CD4-positive, alpha-beta T cell treated with Interferon alpha-2 for 1 hour (primary cell): Measurements from ENCODE around the gene SPIB.
A peak's percentile ranks its signal among the peaks of the same experiment; 100 is the strongest.
"Not testable (repeated sequence)": the region's sequence is repeated elsewhere in the genome, so short reads cannot be mapped to it uniquely, and the experiment has no call there.

ENCODE experiments used
- DNase-seq, 2 donors: peaks; one replicate each; pipeline ENCODE4 v3.0.0-alpha.2; 2020 to 2022

SPIB gene

GRCh38 chr19:50447750-50448149 lies 29.0 kb downstream of the SPIB start:
- DNase-seq = no peak

GRCh38 chr19:50449236-50449899 lies 30.6 kb downstream of the SPIB start:
- no peak for DNase-seq

- DNase-seq = no peak
Observed at GRCh38 chr19:50450369-50451222, 31.9 kb downstream of the SPIB start.

- no peak for DNase-seq
Observed at GRCh38 chr19:50451223-50451534, 32.4 kb downstream of the SPIB start.

GRCh38 chr19:50453243-50453642 lies 34.5 kb downstream of the SPIB start:
- DNase-seq = no peak

GRCh38 chr19:50455992-50456391 lies 37.3 kb downstream of the SPIB start:
- DNase-seq = no peak

- DNase-seq = no peak
Observed at GRCh38 chr19:50457300-50457699, 38.6 kb downstream of the SPIB start.

GRCh38 chr19:50458396-50459066 lies 39.8 kb downstream of the SPIB start:
- DNase-seq = no peak

- DNase-seq = no peak
Observed at GRCh38 chr19:50459067-50459456, 40.3 kb downstream of the SPIB start.

GRCh38 chr19:50459638-50460037 lies 40.9 kb downstream of the SPIB start:
- no peak for DNase-seq

- peak in 1 of 2 donors; percentile 55 for DNase-seq
Observed at GRCh38 chr19:50460161-50460765, 41.5 kb downstream of the SPIB start.

- DNase-seq = peak; percentile 72 to 75
Observed at GRCh38 chr19:50461066-50461875, 42.5 kb downstream of the SPIB start.

GRCh38 chr19:50462970-50463369 lies 44.2 kb downstream of the SPIB start:
- no peak for DNase-seq

- DNase-seq = no peak
Observed at GRCh38 chr19:50464348-50464747, 45.6 kb downstream of the SPIB start.

GRCh38 chr19:50465000-50465399 lies 46.3 kb downstream of the SPIB start:
- DNase-seq = no peak

- no peak for DNase-seq
Observed at GRCh38 chr19:50465986-50466705, 47.4 kb downstream of the SPIB start.

GRCh38 chr19:50466706-50467039 lies 47.9 kb downstream of the SPIB start:
- no peak for DNase-seq

- no peak for DNase-seq
Observed at GRCh38 chr19:50467566-50467965, 48.8 kb downstream of the SPIB start.

- DNase-seq = no peak
Observed at GRCh38 chr19:50468818-50469217, 50.1 kb downstream of the SPIB start.

GRCh38 chr19:50473336-50473735 lies 54.6 kb downstream of the SPIB start:
- DNase-seq = not testable (repeated sequence)

GRCh38 chr19:50475101-50475568 lies 56.4 kb downstream of the SPIB start:
- no peak for DNase-seq

- DNase-seq = no peak
Observed at GRCh38 chr19:50475736-50476223, 57.0 kb downstream of the SPIB start.
